Kidney (tissue), 14 donors: ENCODE data around the gene DUSP11. TPM values are rescaled to one million over a fixed set of nuclear protein-coding genes. Genes with fewer than 3 reads are reported as not detected.

Experiments used
- DNase-seq, 5 donors: peaks; one replicate each; pipeline ENCODE4 v3.0.0-alpha.2; 2013 to 2020
- FAIRE-seq: peaks from 2 replicates; lab custom pipeline; 2012; peaks lifted over from hg19 to GRCh38; lab: Jason Lieb, UNC
- H3K27ac ChIP-seq, 2 donors: one replicate each; pipeline ENCODE4 v1.7.0; 2013; ENCODE audit warnings: low read depth in 2 of 2, low read length in 2 of 2, inconsistent platforms in 1 of 2
- H3K27me3 ChIP-seq: one replicate; pipeline ENCODE4 v1.7.1; 2013; ENCODE audit warnings: low read length, inconsistent platforms; ENCODE audit not compliant: control insufficient read depth, insufficient read depth
- H3K36me3 ChIP-seq, 3 donors: one replicate each; pipeline versions ENCODE4 v1.7.0 to v1.7.1; 2013; ENCODE audit warnings: low read length in 3 of 3, control low read depth in 1 of 3, inconsistent platforms in 1 of 3; ENCODE audit not compliant: insufficient read depth in 3 of 3, control insufficient read depth in 2 of 3
- H3K4me1 ChIP-seq, 3 donors: one replicate each; pipeline versions ENCODE4 v1.7.0 to v1.7.1; 2013; ENCODE audit warnings: low read length in 3 of 3, inconsistent platforms in 1 of 3, low read depth in 1 of 3; ENCODE audit not compliant: control insufficient read depth in 2 of 3, insufficient read depth in 2 of 3
- H3K4me3 ChIP-seq, 3 donors: one replicate each; pipeline versions ENCODE4 v1.7.0 to v1.8.1; 2013; ENCODE audit warnings: low read length in 3 of 3, control low read depth in 1 of 3, inconsistent platforms in 1 of 3
- H3K9ac ChIP-seq, 3 donors: one replicate each; pipeline versions ENCODE4 v1.7.0 to v1.7.1; 2013; ENCODE audit warnings: low read length in 3 of 3, control low read depth in 1 of 3, inconsistent platforms in 1 of 3
- H3K9me3 ChIP-seq, 3 donors: one replicate each; pipeline versions ENCODE4 v1.7.0 to v1.7.1; 2013; ENCODE audit warnings: low read length in 3 of 3, control low read depth in 1 of 3, inconsistent platforms in 1 of 3; ENCODE audit not compliant: control insufficient read depth in 2 of 3, insufficient read depth in 1 of 3
- intact Hi-C: fragments of 100-400 bp; cut with DNase I; formaldehyde crosslinking; loops from one replicate; pipeline ENCODE4 v1.11.1; 2022
- polyA plus RNA-seq: library from polyadenylated mRNA; stranded (reverse); fragments of 350-450 nt; fragmentation: Illumina TruSeq; extraction: RNeasy Lipid Tissue Mini Kit (QIAGEN cat#74804); gene quantifications from one replicate; pipeline ENCODE4 v1.2.3, GENCODE V29; 2014; ENCODE audit warnings: low read depth, low replicate concordance; ENCODE audit not compliant: insufficient read depth
- total RNA-seq: library from RNA; stranded (reverse); fragmentation: NEBNext Ultra II Directional; extraction: Animal tissue kit (Norgen Biotek cat#: 25700); gene quantifications from one replicate; pipeline ENCODE4 v1.2.1, GENCODE V29; 2021
- TF ChIP-seq, protein P1 (sequence below): IDR thresholded peaks from 3 replicates; pipeline ENCODE4 v1.5.1; 2012; ENCODE audit warnings: mild to moderate bottlenecking, moderate library complexity, borderline replicate concordance; ENCODE audit not compliant: insufficient read depth; ENCODE audit errors: extremely low read depth
- donor health status: control.
- donor health status: control.
- donor health status: control.
- donor health status: control.
- donor health status: control.
- donor health status: DM: yes; HTN: yes; CAD: no.
- donor health status: Normal renal cell carcinoma (clear cell type).

Gene DUSP11
- total and polyA plus RNA-seq, 2 donors from 2014 or later: 19.3 to 25.5 TPM

DNA sequence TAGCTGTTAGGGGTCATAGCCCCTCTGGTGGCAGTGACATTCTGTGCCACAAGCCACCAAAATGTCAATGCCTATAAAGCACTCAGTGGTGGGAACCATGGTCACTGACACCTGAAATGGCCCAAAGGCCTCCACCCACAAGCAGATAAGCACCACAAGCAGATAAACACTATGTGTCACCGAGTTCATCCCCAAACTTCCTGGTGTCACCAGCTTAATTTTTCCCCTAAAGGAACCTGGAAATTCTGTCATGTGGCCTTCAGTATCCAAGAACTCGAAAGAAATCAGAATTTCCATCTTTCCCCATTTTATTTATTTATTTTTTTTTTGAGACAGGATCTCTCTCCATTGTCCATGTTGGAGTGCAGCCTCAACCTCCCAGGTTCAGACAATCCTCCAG is 39.1 kb downstream of the DUSP11 start:
- Histone ChIP-seq H3K36me3 (peaks cover 0 to 8% (median 2%) of the 10 kb centered on the region in 3 donors), H3K9ac (no peak overlapping the region), H3K4me1 (peaks cover 3 to 5% (median 4%) of the 10 kb centered on the region in 3 donors), H3K4me3 (no peak overlapping the region), H3K27ac (no peak overlapping the region), H3K9me3 (no peaks in the 10 kb centered on the region), H3K27me3 (no peaks in the 10 kb centered on the region)
- DNase-seq (no peak), FAIRE-seq (no peak)
- TF ChIP-seq, protein P1, sequence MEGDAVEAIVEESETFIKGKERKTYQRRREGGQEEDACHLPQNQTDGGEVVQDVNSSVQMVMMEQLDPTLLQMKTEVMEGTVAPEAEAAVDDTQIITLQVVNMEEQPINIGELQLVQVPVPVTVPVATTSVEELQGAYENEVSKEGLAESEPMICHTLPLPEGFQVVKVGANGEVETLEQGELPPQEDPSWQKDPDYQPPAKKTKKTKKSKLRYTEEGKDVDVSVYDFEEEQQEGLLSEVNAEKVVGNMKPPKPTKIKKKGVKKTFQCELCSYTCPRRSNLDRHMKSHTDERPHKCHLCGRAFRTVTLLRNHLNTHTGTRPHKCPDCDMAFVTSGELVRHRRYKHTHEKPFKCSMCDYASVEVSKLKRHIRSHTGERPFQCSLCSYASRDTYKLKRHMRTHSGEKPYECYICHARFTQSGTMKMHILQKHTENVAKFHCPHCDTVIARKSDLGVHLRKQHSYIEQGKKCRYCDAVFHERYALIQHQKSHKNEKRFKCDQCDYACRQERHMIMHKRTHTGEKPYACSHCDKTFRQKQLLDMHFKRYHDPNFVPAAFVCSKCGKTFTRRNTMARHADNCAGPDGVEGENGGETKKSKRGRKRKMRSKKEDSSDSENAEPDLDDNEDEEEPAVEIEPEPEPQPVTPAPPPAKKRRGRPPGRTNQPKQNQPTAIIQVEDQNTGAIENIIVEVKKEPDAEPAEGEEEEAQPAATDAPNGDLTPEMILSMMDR: no peak
- intact Hi-C loops: no loop called here

DNA sequence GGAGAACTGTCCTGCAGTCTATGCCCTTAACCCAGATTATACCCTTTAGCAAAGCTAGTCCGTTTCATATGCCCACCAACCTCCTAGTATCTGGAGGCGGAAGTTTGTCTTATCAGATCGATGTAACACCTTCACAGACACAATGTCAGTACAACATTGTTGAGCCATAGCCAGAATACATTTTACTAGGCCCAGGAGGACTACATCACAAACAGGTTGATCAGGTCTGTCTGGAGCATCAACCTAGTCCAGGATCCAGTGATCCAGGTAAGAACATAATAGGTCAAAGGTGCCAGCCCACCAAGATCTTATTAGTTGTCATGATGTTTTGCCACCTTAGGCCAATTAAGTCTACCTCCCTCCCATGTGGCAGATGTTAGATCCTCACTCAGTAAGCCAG is 40.8 kb downstream of the DUSP11 start:
- H3K4me3 ChIP-seq: no peak overlapping the region
- H3K27me3 ChIP-seq: no peaks in the 10 kb centered on the region
- TF ChIP-seq, protein P1: no peak
- no peaks in the 10 kb centered on the region for H3K9me3 ChIP-seq
- H3K4me1 ChIP-seq: peaks cover 3 to 5% (median 4%) of the 10 kb centered on the region in 3 donors
- FAIRE-seq (no peak), DNase-seq (no peak)
- H3K36me3 ChIP-seq: peaks cover 0 to 8% (median 2%) of the 10 kb centered on the region in 3 donors
- no peak overlapping the region for H3K27ac ChIP-seq
- H3K9ac ChIP-seq: no peak overlapping the region
- intact Hi-C loops: no loop called here

GRCh38 chr2:73736855-73737779 is 42.8 kb downstream of the DUSP11 start, which contains the start of gene TPRKB:
TSS of gene TPRKB (minus strand) at chr2:73737345. CDS start at chr2:73734569, 2,776 bp downstream.
- H3K27ac ChIP-seq: peak within 1 kb of the TSS; percentile 60 to 90
- peak; percentile 98 to 99 (median 98) for DNase-seq
- H3K27me3 ChIP-seq: no peaks in the 10 kb centered on the region
- intact Hi-C loops: no loop called here
- H3K4me1 ChIP-seq: peaks cover 3 to 5% (median 4%) of the 10 kb centered on the region in 3 donors
- no peaks in the 10 kb centered on the region for H3K9me3 ChIP-seq
- FAIRE-seq: peak; percentile 45
- TF ChIP-seq, protein P1: no peak
- peak within 1 kb of the TSS; percentile 89 to 96 (median 94) for H3K9ac ChIP-seq
- peaks cover 2 to 10% (median 9%) of the 10 kb centered on the region in 3 donors for H3K36me3 ChIP-seq
- peak within 1 kb of the TSS; percentile 88 to 99 (median 99) for H3K4me3 ChIP-seq
